IMR-90 (cell line): ENCODE measurements around the gene DGKZ. TPM values are rescaled to one million over a fixed set of nuclear protein-coding genes. Genes with fewer than 3 reads are reported as not detected.
A peak's percentile ranks its signal among the peaks of the same experiment; 100 is the strongest.

Experiments used
- ATAC-seq: fragments of 200-7000 bp; cut with Tn5 transposase; 2 replicates; pipeline ENCODE4 v1.9.1; 2020; ENCODE audit warnings: low read depth, mild to moderate bottlenecking, moderate library complexity
- BruUV-seq: library from RNA; stranded (reverse); fragments of 400-500 nt; replicated peaks from 2 replicates; lab custom pipeline; 2021; lab: Mats Ljungman, UMichigan
- CTCF ChIA-PET: fragments of 300-600 bp; formaldehyde crosslinking; extraction: SDS; loops from one replicate; lab custom pipeline; 2021; ENCODE audit warnings: antibody characterized with exemption; lab: Yijun Ruan, JAX
- POLR2A ChIA-PET: fragments of 300-600 bp; sonication (Branson Sonifier 250); formaldehyde crosslinking; loops from one replicate; lab custom pipeline; 2022; ENCODE audit warnings: antibody characterized with exemption; ENCODE audit not compliant: unreplicated experiment; lab: Charles Lee
- DNase-seq: peaks from one replicate; pipeline ENCODE4 v3.0.0; 2013
- H2AFZ ChIP-seq: replicated peaks from 2 replicates; pipeline ENCODE3; 2013; ENCODE audit warnings: low read length, mild to moderate bottlenecking; ENCODE audit not compliant: poor library complexity
- H2AK5ac ChIP-seq: 2 replicates; pipeline ENCODE4 v1.6.1; 2013; ENCODE audit warnings: low read depth, low read length, inconsistent platforms
- H2AK9ac ChIP-seq: replicated peaks from 2 replicates; pipeline ENCODE3; 2013; ENCODE audit warnings: mild to moderate bottlenecking, low read depth, low read length, moderate library complexity; ENCODE audit not compliant: poor library complexity
- H2BK120ac ChIP-seq: 2 replicates; pipeline ENCODE4 v1.6.1; 2013; ENCODE audit warnings: low read depth, low read length, inconsistent platforms
- H2BK15ac ChIP-seq: 3 replicates; pipeline ENCODE4 v1.6.1; 2013; ENCODE audit warnings: low read depth, low read length, inconsistent platforms
- H2BK20ac ChIP-seq: 2 replicates; pipeline ENCODE4 v1.6.1; 2013; ENCODE audit warnings: low read depth, mild to moderate bottlenecking, inconsistent platforms, low read length, moderate library complexity
- H2BK5ac ChIP-seq: 2 replicates; pipeline ENCODE4 v1.6.1; 2013; ENCODE audit warnings: mild to moderate bottlenecking, low read depth, low read length, inconsistent platforms; ENCODE audit not compliant: poor library complexity, severe bottlenecking
- H3K14ac ChIP-seq: replicated peaks from 2 replicates; pipeline ENCODE4 v1.6.1; 2013; ENCODE audit warnings: low read depth, low read length, inconsistent platforms
- H3K18ac ChIP-seq: 2 replicates; pipeline ENCODE4 v1.6.1; 2013; ENCODE audit warnings: low read depth, low read length, control low read depth
- H3K23ac ChIP-seq: 2 replicates; pipeline ENCODE4 v1.6.1; 2013; ENCODE audit warnings: low read depth, low read length, inconsistent platforms
- H3K27ac ChIP-seq: 2 replicates; pipeline ENCODE4 v1.5.1; 2013; ENCODE audit warnings: mild to moderate bottlenecking, control low read depth, low read length; ENCODE audit not compliant: insufficient read depth
- H3K27me3 ChIP-seq: 2 replicates; pipeline ENCODE4 v1.6.1; 2013; ENCODE audit warnings: low read length; ENCODE audit not compliant: control insufficient read depth, insufficient read depth
- H3K36me3 ChIP-seq: 2 replicates; pipeline ENCODE4 v1.6.1; 2013; ENCODE audit warnings: low read length, mixed read lengths; ENCODE audit not compliant: control insufficient read depth, insufficient read depth
- H3K4ac ChIP-seq: 2 replicates; pipeline ENCODE4 v1.6.1; 2013; ENCODE audit warnings: low read depth, low read length, inconsistent platforms
- H3K4me1 ChIP-seq: 2 replicates; pipeline ENCODE4 v1.6.1; 2013; ENCODE audit warnings: low read length, mixed read lengths; ENCODE audit not compliant: control insufficient read depth, insufficient read depth
- H3K4me2 ChIP-seq: 2 replicates; pipeline ENCODE4 v1.6.1; 2013; ENCODE audit warnings: low read depth, mild to moderate bottlenecking, control low read depth, low read length, moderate library complexity
- H3K4me3 ChIP-seq: 2 replicates; pipeline ENCODE4 v1.5.1; 2013; ENCODE audit warnings: low read depth, mild to moderate bottlenecking, control low read depth, low read length, moderate library complexity; ENCODE audit not compliant: insufficient read depth
- H3K56ac ChIP-seq: 2 replicates; pipeline ENCODE4 v1.6.1; 2013; ENCODE audit warnings: low read length, inconsistent platforms; ENCODE audit not compliant: insufficient read depth; ENCODE audit errors: extremely low read depth
- H3K79me1 ChIP-seq, 2 experiments: 2 replicates each; pipeline ENCODE4 v1.6.1; 2013; ENCODE audit warnings: low read length in 2 of 2, inconsistent platforms in 1 of 2, low read depth in 1 of 2
- H3K9ac ChIP-seq: 2 replicates; pipeline ENCODE4 v1.6.1; 2013; ENCODE audit warnings: low read depth, low read length, control low read depth
- H3K9me1 ChIP-seq: 2 replicates; pipeline ENCODE4 v1.6.1; 2013; ENCODE audit warnings: low read length, inconsistent platforms; ENCODE audit not compliant: insufficient read depth
- H3K9me3 ChIP-seq: 2 replicates; pipeline ENCODE4 v1.6.1; 2013; ENCODE audit warnings: low read length; ENCODE audit not compliant: control insufficient read depth, insufficient read depth
- H4K20me1 ChIP-seq: 2 replicates; pipeline ENCODE4 v1.6.1; 2013; ENCODE audit warnings: low read length, inconsistent platforms; ENCODE audit not compliant: insufficient read depth
- H4K5ac ChIP-seq: 2 replicates; pipeline ENCODE4 v1.6.1; 2013; ENCODE audit warnings: mild to moderate bottlenecking, low read depth, low read length, control low read depth
- H4K8ac ChIP-seq, 2 experiments: 2 replicates each; pipeline ENCODE4 v1.6.1; 2013; ENCODE audit warnings: low read depth in 2 of 2, low read length in 2 of 2, control low read depth in 1 of 2, inconsistent platforms in 1 of 2
- H4K91ac ChIP-seq: 2 replicates; pipeline ENCODE4 v1.6.1; 2013; ENCODE audit warnings: low read depth, low read length, inconsistent platforms; ENCODE audit not compliant: insufficient read depth
- CEBPB ChIP-seq: IDR thresholded peaks from 2 replicates; pipeline ENCODE4 v1.6.1; 2012; ENCODE audit warnings: low read depth, low read length, improper control_type of control experiment
- CTCF ChIP-seq: conservative IDR thresholded peaks from 2 replicates; pipeline ENCODE4 v1.5.1; 2012; ENCODE audit warnings: mild to moderate bottlenecking, low read depth, low read length, improper control_type of control experiment
- ELK1 ChIP-seq: fragments of 150-350 bp; IDR thresholded peaks from 2 replicates; pipeline ENCODE4 v1.6.1; 2016; ENCODE audit warnings: low read depth, mild to moderate bottlenecking, low read length, moderate library complexity, borderline replicate concordance
- MAFK ChIP-seq: IDR thresholded peaks from 2 replicates; pipeline ENCODE4 v1.6.1; 2012; ENCODE audit warnings: low read depth, low read length, improper control_type of control experiment
- MAZ ChIP-seq: IDR thresholded peaks from 2 replicates; pipeline ENCODE4 v1.6.1; 2012; ENCODE audit warnings: low read depth, mild to moderate bottlenecking, low read length, improper control_type of control experiment, moderate library complexity, borderline replicate concordance
- MXI1 ChIP-seq: IDR thresholded peaks from 2 replicates; pipeline ENCODE4 v1.6.1; 2012; ENCODE audit warnings: low read depth, mild to moderate bottlenecking, low read length, moderate library complexity, borderline replicate concordance
- NFE2L2 ChIP-seq: fragments of 150-350 bp; IDR thresholded peaks from 2 replicates; pipeline ENCODE4 v1.6.1; 2016; ENCODE audit warnings: low read depth, mild to moderate bottlenecking, low read length
- POLR2A ChIP-seq: IDR thresholded peaks from 2 replicates; pipeline ENCODE4 v1.6.1; 2012; ENCODE audit warnings: mild to moderate bottlenecking, low read depth, low read length
- RAD21 ChIP-seq: IDR thresholded peaks from 2 replicates; pipeline ENCODE4 v1.6.1; 2012; ENCODE audit warnings: low read length, improper control_type of control experiment
- RCOR1 ChIP-seq: IDR thresholded peaks from 2 replicates; pipeline ENCODE4 v1.6.1; 2012; ENCODE audit warnings: mild to moderate bottlenecking, low read length, improper control_type of control experiment; ENCODE audit not compliant: insufficient replicate concordance
- RFX5 ChIP-seq: IDR thresholded peaks from 2 replicates; pipeline ENCODE4 v1.8.0; 2012; ENCODE audit warnings: low read depth, mild to moderate bottlenecking, low read length, moderate library complexity
- SMC3 ChIP-seq: fragments of 150-350 bp; IDR thresholded peaks from 2 replicates; pipeline ENCODE4 v1.6.1; 2016; ENCODE audit warnings: low read depth, mild to moderate bottlenecking, antibody characterized with exemption, low read length, moderate library complexity
- USF2 ChIP-seq: fragments of 150-350 bp; IDR thresholded peaks from 2 replicates; pipeline ENCODE4 v1.6.1; 2017; ENCODE audit warnings: mild to moderate bottlenecking, antibody characterized with exemption, low read length, low read depth
- WGBS, 2 experiments: methylation state at CpG; one replicate each; pipeline versions ENCODE4 v1.1.5 to v1.1.7; 2013; ENCODE audit warnings: missing lambda C conversion rate in 2 of 2; ENCODE audit not compliant: insufficient read length in 1 of 2; ENCODE audit errors: extremely low coverage in 2 of 2; 5-methylcytosine and 5-hydroxymethylcytosine counted together
- dilution Hi-C: fragments of 300-500 bp; cut with HindIII; formaldehyde crosslinking; loops from one replicate; pipeline ENCODE4 v1.14.3; 2018; ENCODE audit warnings: low sequenced_read_pairs; ENCODE audit not compliant: unreplicated experiment
- in situ Hi-C: fragments of 300-500 bp; cut with MboI; formaldehyde crosslinking; loops from 3 replicates; pipeline ENCODE4 v1.14.3; 2019; ENCODE audit warnings: low sequenced_read_pairs, inconsistent platforms, mixed read lengths
- intact Hi-C: fragments of 100-400 bp; cut with micrococcal nuclease; formaldehyde crosslinking; loops from 2 replicates; pipeline ENCODE4 v1.10.0; 2022
- polyA plus RNA-seq, 3 experiments: library from polyadenylated mRNA; depleted of rRNA; stranded (reverse); fragments of >200 nt; gene quantifications; 2 replicates each; pipeline ENCODE4 v1.2.3, GENCODE V29; 2012; ENCODE audit warnings: low replicate concordance in 1 of 3
- total RNA-seq: library from RNA; depleted of rRNA; stranded (reverse); fragments of >200 nt; gene quantifications from 2 replicates; pipeline ENCODE4 v1.2.3, GENCODE V29; 2012

DGKZ gene
- total and polyA plus RNA-seq, 2 of the 4 experiments (the other 2 are of a cell fraction) = 46.8 to 62.0 TPM

GRCh38 chr11:46369458-46370152 lies 22.3 kb downstream of the DGKZ start (continued):
- no peak for TF ChIP-seq RCOR1

GRCh38 chr11:46370253-46370652 lies 23.0 kb downstream of the DGKZ start:
- Histone ChIP-seq H4K8ac (no peak overlapping the region), H3K9me1 (0 out of 2 replicates have a peak, but pooled peaks cover 4% of the 10 kb centered on the region), H3K14ac (0 out of 2 replicates have a peak overlapping the region, but pooled peaks have one; percentile 7), H3K4me2 (no peak overlapping the region), H2BK15ac (no peak overlapping the region), H3K18ac (no peak overlapping the region), H3K23ac (no peak overlapping the region), H3K27me3 (no peaks in the 10 kb centered on the region), H3K36me3 (peaks cover 30% of the 10 kb centered on the region), H4K91ac (no peak overlapping the region), H2BK120ac (no peak overlapping the region), H3K9me3 (no peaks in the 10 kb centered on the region), H2BK20ac (no peak overlapping the region), H4K5ac (no peak overlapping the region), H2AK5ac (no peak overlapping the region), H4K20me1 (peaks cover 12% of the 10 kb centered on the region), H3K4ac (no peak overlapping the region), H3K9ac (no peak overlapping the region), H3K79me1 (peaks cover 0 to 34% of the 10 kb centered on the region in 2 experiments; a peak in 3 of 4 replicates), H2AK9ac (peak overlapping the region; percentile 53), H2AFZ (no peak overlapping the region), H3K27ac (no peak overlapping the region), H3K4me1 (peaks cover 10% of the 10 kb centered on the region; the same call in 1 of the 2 replicates), H3K56ac (no peak overlapping the region; the same call in 1 of the 2 replicates), H2BK5ac (no peak overlapping the region), H3K4me3 (no peak overlapping the region)
- ATAC-seq (no peak), DNase-seq (no peak)
- dilution Hi-C loops (no loop called here), in situ Hi-C loops (no loop called here), intact Hi-C loops (no loop called here)
- BruUV-seq = no TSS peak
- ChIA-PET POLR2A (no interaction called here), CTCF (no interaction called here)
- WGBS, 2 experiments = 94% methylated on average over 3 of the region's 13 CpGs; no CpG with 5 or more reads in 1 of the 2 experiments
- TF ChIP-seq CTCF = no peak
- TF ChIP-seq NFE2L2 = no peak
- TF ChIP-seq USF2 = no peak
- no peak for TF ChIP-seq RFX5
- no peak for TF ChIP-seq POLR2A
- no peak for TF ChIP-seq SMC3
- no peak for TF ChIP-seq ELK1
- TF ChIP-seq RCOR1 = no peak
- TF ChIP-seq RAD21 = no peak
- no peak for TF ChIP-seq MAFK
- TF ChIP-seq CEBPB = no peak
- TF ChIP-seq MAZ = no peak
- no peak for TF ChIP-seq MXI1
